Embryonic facial prominence (tissue), 1 donor: ENCODE results near the gene SLC25A29.

Source experiments
- DNase-seq: peaks from one replicate; pipeline ENCODE4 v3.0.0-alpha.2; 2016; ENCODE audit errors: extremely low spot score

The SLC25A29 gene

DNA sequence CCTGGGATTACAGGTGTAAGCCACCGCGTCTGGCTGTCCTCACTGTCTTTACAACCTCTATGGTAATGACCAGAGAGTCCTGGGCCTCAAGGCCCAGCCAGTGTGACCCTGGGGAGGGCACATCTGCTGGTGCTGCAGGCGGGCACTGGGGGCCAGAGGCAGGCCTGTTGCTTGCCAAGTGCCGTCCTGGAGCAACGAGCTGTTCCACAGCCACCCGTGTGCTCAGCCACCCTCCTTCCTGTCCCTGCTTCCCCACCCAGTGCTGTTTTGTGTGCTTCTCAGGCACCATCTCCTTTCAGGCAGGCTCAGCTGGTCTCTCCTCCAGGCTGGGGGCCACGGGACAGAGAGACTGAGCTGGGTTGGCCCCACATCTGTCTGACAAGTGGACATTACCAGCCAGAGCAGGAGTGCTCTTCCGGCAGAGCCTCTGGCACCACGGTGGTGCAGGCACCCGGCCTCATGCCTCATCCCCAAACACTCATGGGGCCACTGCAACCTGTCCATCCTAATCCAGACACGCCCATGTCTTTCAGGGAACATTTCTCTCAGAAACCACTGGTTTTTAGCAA, 25.9 kb upstream of the SLC25A29 start:
- no peak for DNase-seq

DNA sequence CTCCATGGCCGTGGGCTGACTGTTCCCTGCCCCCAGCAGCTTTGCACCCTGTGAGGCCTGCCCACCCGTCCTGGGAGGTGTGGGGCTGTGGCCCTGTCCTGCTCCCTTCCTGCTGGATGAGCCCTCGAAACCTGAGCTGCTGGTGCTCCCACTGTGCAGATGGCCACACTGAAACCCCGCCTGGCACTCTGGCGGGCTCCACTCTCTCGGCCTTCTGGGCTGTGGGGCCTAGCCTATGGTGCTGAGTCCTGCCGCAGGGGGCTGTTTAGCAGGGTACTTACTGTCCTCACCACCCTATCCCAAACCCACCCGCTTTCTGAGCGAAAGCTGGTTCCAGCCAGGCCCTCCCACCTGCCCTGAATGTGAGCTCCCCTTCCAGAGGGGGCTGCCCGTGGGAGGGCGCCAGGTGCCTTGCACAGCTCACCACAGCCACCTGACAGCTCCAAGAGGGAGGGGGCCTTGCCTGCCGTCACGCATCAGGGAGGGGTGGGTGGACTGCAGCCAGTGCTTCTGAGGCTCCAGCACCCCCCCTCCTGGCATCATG, 24.2 kb upstream of the SLC25A29 start:
- no peak for DNase-seq

DNA sequence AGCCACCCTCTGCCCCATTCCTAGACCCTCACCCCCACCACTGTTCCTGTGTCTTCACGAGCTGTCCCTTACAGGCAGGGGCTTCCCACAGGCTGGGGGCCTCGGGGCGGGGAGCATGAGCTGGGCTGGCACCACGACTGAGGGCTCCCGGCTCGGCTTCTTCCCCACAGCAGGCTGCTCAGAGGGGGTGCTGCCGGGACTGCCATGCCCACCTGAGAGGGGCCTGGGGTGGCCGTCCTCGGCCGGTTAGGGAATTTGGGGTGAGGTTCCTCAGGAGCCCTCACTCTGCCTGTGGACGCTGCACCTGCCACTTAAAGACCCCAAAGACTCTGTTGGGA, 23.7 kb upstream of the SLC25A29 start:
- no peak for DNase-seq

DNA sequence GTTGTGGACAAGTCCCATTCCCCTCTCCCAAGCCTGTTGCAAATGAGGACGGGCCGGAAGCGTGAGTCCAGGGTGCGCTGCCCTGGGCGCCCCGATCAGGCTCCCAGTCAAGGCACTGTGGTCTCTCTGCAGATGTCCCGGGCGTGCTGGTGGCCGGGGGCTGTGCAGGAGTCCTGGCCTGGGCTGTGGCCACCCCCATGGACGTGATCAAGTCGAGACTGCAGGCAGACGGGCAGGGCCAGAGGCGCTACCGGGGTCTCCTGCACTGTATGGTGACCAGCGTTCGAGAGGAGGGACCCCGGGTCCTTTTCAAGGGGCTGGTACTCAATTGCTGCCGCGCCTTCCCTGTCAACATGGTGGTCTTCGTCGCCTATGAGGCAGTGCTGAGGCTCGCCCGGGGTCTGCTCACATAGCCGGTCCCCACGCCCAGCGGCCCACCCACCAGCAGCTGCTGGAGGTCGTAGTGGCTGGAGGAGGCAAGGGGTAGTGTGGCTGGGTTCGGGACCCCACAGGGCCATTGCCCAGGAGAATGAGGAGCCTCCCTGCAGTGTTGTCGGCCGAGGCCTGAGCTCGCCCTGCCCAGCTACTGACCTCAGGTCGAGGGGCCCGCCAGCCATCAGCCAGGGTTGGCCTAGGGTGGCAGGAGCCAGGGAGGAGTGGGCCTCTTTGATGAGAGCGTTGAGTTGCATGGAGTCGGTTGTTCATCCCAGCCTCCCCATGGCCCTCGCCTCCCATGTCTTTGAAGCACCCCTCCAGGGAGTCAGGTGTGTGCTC, 23.2 kb upstream of the SLC25A29 start:
- no peak for DNase-seq

DNA sequence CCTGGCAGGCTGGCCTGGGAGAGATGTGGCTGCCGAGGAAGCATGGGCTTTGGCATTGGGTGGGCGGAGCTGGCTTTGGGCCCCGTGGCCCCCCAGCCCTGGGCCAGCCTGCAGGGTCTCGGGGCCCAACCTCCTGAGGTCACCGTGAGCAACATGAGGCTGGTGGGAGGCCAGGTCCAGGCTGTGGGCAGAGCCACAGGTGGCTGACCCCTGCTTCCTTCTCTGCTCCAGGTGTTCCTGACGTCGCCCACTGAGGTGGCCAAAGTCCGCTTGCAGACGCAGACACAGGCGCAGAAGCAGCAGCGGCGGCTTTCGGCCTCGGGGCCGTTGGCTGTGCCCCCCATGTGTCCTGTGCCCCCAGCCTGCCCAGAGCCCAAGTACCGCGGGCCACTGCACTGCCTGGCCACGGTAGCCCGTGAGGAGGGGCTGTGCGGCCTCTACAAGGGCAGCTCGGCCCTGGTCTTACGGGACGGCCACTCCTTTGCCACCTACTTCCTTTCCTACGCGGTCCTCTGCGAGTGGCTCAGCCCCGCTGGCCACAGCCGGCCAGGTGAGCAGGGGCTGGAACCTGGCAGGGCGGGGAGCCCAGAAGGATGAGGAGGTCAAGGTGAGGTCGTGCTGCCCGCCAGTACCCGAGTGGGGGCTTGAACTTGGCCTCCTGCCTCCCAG, 22.4 kb upstream of the SLC25A29 start:
- no peak for DNase-seq

DNA sequence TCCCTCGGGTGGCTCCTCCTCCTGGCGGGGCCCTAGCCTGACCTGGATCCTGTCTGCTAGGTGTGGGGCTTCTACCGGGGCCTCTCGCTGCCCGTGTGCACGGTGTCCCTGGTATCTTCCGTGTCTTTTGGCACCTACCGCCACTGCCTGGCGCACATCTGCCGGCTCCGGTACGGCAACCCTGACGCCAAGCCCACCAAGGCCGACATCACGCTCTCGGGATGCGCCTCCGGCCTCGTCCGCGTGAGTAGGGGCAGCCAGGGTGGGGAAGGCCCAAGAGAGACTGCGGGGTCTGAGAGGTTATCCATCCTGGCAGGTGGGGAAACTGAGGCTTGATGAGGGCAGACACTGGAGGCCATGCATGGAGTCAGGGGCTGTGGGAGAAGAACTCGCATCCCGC, 20.9 kb upstream of the SLC25A29 start:
- DNase-seq: no peak

DNA sequence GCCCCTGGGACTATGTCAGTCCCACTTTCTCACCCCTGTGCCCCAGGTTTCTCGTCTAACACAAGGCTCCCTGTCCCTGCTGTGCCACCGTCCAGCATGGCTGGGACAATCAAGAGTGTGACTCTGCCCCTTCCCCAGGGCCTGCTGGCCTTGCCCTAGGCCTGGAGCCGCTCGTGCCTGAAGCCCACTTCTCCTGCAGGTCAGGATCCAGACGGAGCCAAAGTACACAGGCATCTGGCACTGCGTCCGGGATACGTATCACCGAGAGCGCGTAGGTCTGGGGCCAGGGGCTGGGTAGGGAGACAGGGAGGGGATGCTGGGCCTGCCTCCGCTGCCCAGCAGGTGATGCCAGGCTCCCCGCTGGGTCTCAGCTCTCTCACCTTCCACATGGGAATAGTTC, 19.7 kb upstream of the SLC25A29 start:
- DNase-seq: no peak

DNA sequence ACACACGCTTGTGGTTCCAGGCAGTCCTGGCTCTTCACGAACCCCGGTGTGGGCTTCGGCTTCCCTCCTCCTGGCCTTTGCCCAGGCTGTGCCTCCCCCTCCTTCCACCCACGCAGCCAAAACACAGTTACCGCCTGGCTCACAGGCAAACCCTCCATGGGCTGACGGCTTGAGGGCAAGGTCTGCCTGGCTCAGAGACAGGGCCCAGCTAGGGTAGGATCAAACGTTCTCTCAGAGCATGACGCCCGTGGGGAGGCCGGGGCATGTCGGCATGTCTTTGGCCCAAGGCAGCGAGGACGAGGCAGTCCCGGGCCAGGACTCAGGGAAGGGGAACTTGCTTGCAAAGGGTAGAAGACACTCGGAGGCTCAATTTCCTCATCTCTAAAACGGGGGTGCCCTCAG, 19.0 kb upstream of the SLC25A29 start:
- no peak for DNase-seq

DNA sequence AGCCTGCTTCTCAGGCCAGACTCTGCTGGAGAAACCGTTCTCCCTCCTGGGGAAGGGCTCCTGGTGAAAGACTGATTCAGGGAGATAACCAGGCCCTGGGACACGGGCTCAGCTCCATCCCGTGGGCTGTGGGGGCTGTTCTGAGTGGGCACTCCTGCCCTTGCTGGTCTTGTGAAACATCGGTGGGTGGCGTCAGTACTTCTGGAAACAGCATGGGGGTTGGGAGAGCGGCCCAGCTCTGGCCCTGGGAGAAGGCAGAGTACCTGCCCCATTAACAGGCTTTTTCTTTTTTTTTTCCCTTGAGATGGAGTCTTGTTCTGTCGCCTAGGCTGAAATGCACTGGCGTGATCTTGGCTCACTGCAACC, 17.7 kb upstream of the SLC25A29 start:
- DNase-seq: no peak

DNA sequence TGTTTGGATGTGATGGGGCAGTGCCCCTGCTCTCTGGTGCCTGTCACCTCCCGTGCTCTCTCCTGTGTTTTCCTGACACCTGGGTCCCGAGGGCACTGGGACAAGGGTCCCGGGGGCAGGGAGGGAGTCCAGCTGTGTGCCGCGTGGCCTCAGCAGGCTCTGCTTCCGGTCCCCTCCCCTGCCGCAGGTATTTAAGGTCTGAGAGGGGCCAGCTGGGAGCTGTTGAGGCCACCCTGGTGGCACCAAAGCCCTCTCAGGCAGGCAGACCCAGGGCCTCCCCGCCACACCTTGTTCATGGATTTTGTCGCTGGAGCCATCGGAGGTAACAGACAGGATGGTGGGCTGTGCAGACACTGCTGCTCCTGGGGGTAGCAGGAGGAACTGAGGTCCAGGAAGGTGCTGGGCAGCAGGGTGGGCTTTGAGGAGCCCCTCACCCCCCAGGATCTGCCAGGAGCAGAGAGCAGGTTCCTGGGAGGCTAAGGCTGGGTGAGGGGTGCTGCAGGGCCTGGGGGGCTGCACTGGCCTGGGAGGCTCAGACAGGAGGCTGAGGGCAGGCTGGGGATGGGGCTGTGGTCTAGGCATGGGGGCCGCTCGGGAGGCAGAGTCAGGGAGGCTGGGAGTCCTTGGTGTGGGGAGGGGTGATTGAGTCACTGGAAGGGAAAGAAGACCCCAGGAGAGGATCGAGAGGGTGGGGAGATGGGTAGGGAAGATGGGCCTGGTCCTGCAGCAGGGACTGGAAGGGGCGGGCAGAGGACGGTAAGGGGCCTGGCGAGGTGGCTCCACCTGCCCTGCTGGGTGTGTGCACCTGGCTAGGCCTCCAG, 17.1 kb upstream of the SLC25A29 start, which contains the start of gene SLC25A47:
Gene SLC25A47 (plus strand): TSS at position 219 of the 821 bp plus-strand sequence. CDS start 76 bp downstream, at position 295.
- DNase-seq: no peak

DNA sequence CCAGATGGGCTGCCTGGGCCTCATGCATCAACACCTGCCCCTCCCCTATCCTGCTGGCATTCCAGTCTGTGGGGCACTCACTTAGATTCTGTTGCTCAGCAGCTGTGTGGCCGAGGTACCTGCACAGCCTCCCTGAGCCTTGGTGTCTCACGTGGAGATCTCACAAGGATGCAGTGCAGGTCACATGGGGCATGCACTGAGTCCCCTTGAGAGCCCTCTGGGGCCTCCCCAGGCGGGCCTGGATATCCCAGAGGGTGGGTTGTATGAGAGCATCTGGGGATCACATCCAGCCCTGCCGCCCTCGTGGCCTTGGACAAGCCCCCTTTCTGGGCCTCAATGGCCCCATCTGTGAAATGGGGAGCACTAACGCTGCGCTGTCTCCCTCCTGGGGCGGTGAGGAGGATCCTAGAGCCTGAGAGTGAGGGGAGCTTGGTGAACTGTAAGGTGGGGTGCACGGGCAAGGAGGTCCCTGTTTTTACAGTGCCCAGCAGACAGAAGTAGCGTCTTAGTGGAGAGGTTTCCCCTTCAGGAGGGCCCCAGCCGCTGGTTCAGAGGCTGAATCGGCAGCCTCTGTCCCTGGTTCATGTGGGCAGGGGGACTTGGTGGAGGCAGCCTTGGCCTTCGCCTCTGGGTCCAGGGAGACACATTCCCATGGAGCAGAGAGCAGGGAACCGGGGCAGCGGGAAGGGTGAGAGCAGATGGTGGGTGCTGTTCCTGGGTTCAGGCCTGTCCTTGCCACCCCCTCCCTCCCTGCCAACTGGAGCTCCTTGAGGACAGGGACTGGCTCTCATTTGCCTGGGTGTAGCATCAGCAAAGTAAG, 16.1 kb upstream of the SLC25A29 start:
- no peak for DNase-seq

DNA sequence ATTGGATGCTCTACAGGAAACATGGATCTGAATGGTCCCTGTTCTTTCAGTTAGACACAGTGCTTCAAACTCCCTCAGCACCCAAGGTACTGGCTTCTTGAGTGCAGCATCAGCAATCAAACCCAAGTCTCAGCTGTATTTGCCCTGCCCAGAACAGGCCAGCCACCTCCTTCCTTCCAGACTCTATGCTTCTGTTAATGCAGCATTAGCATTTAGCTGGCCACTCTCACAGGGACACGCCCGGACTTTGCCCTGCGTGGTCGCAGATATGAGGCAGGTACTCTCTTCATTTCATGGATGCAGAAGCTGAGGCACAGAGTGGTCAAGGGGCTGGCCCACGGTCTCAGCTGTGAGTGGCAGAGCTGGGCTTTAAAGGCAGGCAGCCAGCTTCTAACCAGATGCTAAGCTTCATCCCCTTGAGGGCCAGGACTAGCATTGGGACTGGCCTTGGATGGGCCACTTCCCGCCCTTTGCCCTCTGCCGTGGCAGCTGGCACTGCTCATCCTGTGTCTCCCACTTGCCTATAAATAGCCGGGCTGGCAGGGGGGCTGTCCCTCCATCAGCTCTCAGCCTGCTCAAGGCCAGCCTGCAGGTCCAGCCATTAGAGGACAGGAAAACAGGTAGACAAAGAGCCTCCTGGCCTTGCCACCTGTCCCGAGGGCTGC, 15.4 kb upstream of the SLC25A29 start:
- no peak for DNase-seq

DNA sequence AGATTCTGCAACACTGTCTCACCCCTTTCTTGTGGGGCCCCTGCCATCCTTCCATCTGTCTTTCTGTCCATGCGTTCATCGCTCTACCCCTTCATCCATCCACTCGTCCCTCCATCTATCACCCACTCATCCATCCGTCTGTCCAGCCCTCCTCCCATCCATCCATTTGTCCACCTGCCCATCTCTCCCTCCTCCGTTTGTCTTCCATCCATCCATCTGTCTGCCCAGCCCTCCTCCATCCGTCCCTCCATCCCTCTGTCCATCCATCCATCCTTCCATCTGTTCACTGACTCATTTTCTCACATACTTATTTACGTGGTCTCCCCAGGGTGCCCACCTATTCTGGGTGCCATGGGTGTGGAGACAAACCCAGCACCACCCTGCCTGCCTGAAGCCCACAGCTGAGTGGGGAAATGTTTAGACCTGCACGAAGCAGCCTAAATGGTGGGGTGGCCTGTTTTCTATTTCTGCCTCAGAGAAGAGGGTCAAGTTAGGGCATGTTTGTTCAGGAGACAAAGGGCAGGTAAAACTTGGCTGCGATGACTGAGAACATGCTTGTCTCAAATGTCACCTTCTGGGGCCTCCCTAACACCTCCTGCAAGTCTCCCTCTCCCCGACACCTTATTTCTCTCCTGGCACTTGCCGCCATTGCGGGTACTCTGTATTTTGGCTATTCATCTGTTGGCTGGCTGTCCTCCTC, 14.1 kb upstream of the SLC25A29 start:
- DNase-seq: no peak

DNA sequence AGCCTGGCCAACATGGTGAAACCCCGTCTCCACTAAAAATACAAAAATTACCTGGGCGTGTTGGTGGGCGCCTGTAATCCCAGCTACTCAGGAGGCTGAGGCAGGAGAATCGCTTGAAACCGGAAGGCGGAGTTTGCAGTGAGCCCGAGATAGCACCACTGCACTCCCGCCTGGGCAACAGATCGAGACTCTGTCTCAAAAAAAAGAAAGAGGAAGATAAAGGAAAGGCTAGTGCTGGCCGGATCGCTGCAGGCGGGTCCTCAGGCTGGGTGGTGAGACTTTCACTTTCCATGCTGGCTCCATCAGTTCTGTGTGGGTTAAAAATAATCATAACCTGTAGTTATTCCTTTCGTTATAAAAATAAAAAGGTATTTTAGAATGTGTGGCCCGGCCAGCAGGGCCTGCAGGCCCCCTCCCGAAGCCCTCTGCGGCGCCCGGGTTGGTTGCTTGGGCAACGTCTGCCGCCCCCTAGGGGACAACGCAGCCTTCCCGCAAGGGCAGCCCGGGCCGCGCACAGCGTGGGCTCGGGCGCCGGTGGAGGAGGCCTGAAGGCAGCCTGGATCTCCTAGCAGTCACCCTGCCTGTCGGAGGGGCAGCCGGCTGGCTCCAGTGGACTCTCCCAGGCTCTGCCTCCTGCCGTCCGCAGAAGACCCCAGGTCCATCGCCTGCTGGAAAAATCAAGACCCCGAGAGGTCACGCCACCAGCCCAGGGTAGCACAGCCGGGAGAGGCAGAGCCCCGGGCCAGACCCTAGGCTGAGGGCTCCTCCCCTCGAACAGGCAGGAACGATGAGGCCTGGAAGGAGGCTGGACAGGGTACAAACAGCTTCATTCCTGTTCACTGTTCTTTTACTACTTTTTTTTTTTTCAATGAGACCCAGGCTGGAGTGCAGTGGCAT, 11.9 kb upstream of the SLC25A29 start:
- DNase-seq: no peak

DNA sequence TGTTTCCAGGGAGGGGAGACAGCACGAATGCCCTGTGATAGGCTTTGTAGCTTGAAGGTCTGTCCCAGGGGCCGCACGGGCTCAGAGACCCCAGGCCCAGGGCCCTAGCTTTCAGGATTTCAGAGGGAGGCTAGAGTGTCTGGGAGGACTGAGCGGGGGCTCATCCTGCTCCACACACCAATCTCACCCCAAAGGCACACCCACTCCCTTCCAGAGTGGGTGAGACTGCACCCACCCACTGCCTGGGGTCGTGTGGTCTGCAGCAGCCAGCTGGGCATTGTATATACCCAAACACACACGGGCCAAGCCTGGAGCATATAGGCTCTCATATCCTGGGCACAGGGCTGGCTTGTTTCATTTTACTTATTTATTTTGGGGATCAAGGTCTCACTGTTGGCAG, 11.1 kb upstream of the SLC25A29 start:
- no peak for DNase-seq

DNA sequence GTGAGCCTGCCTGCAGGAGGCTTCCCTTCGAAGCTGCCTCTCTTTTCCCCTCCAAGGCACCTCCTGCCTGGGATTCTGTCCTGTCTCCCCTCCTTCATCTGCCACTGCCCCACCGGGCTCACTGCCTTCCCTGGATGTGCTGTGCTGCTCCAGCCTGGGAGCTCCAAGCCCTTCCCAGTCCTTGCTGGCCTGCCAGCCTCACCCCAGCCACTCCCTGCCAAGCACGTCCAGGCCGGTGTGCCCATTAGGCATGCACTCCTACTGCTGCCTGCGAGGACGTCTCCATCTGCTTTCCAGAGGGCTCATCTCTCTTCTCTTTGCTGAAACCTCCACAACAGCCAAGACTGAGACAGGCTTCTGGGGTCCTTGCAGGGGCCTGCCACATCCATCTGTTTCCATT, 8.5 kb upstream of the SLC25A29 start:
- no peak for DNase-seq

DNA sequence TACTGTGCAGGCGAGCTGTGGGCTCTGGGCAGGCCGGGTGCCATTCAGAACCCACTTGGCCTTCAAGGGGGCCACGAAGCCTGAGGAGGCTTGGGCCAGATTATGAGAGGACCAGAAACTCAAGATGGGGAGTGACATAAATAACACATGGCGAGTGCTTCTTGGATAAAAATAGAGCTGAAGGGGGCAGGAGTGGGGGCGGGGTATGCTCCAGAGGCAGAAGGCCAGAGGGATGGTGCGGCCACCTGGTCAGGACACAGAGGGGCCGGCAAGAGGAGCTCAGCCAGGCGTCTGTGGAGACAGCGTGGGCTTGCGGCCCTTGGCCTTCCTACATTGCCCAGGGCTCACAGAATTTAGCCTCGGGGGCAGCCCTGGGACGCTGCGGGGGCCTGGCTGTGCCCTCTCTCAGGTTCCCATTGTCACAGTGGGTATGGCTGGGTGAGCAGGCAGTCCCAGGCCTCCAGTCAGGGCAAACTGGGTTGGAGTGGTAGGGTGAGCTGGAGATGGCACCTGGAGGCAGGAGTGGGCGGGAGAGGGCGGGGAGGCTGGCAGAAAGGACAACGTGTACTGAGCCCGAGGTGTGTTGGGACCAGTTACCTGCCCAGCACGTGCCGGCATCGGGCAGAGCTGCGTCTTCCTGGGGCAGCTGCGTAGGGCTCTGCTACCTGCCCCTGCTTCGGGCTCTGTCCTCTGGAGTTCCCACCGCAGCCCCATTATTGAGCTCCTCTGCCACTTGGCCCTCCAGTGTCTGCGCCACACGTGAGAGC, 7.4 kb upstream of the SLC25A29 start:
- no peak for DNase-seq

DNA sequence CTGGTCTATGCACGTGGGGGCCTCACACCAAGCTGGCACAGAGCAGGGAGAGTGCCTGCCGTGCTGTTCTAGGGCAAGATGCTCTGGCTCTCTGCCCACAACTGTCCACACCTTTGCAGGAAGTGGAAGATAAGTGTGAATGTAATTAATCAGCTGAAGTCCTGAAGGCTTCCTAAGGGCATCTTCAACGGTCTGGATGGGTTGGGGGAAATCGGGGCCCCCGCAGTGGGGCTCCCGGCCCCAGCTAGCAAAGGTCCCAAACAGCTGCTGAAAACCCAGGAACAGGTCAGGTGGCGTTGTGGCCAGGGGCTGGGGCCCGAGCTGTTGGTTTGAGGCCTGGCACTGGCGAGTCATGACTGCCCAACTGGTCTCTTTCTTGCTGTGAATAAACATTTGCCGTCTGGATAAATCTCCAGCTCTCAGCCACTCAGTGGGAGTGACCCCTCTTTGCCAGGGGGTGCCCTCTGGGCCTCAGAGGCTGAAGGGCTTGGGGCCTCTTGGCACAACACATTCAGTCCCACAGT, 6.7 kb upstream of the SLC25A29 start:
- DNase-seq: no peak
